HCT116 (cell line): Measurements from ENCODE around the gene MTHFSD. TPM values are rescaled to one million over a fixed set of nuclear protein-coding genes. Genes with fewer than 3 reads are reported as not detected.

Experiments used
- ATAC-seq: fragments of 200-7000 bp; cut with Tn5 transposase; 2 replicates; pipeline ENCODE4 v1.9.1; 2020; ENCODE audit warnings: mild to moderate bottlenecking, moderate library complexity
- BruUV-seq: library from RNA; stranded (reverse); fragments of 400-500 nt; replicated peaks from 2 replicates; lab custom pipeline; 2021; lab: Mats Ljungman, UMichigan
- CTCF ChIA-PET: fragments of 300-600 bp; sonication (Branson Sonifier 250); formaldehyde crosslinking; loops from one replicate; lab custom pipeline; 2021; ENCODE audit warnings: antibody characterized with exemption; lab: Charles Lee
- POLR2A ChIA-PET: fragments of 300-600, 350-600 bp; sonication (Branson Sonifier 250); formaldehyde crosslinking; loops from one replicate; lab custom pipeline; 2021; ENCODE audit warnings: antibody characterized with exemption; lab: Charles Lee
- RAD21 ChIA-PET, 2 experiments: fragments of 300-600 bp; sonication (Branson Sonifier 250); formaldehyde crosslinking; loops; one replicate each; lab custom pipeline; 2023; ENCODE audit warnings: low total read pairs in 2 of 2; ENCODE audit not compliant: uncharacterized antibody in 2 of 2, unreplicated experiment in 2 of 2, low non-redundant PET in 1 of 2; lab: Charles Lee
- DNase-seq: peaks from one replicate; pipeline ENCODE4 v3.0.0-alpha.2; 2010; ENCODE audit warnings: low read depth, low spot score
- H2AFZ ChIP-seq: fragments of 200-600 bp; shearing (Covaris generic), sonication (generic); 2 replicates; pipeline ENCODE4 v1.6.1; 2017; ENCODE audit warnings: low read depth, mixed run types, mixed read lengths, antibody characterized with exemption, low read length; ENCODE audit not compliant: poor library complexity, severe bottlenecking
- H3K27ac ChIP-seq: 2 replicates; pipeline ENCODE4 v1.5.1; 2012; ENCODE audit warnings: low read depth, low read length
- H3K27me3 ChIP-seq: fragments of 200-600 bp; sonication (generic); 2 replicates; pipeline ENCODE4 v1.6.1; 2016; ENCODE audit warnings: mixed run types, low read length, mixed read lengths; ENCODE audit not compliant: insufficient read depth
- H3K36me3 ChIP-seq, 2 experiments: fragments of 200-500 bp in 1 of 2; fragments of 200-600 bp in 1 of 2; sonication (Bioruptor generic) in 1 of 2; sonication (generic) in 1 of 2; 2 replicates each; pipeline versions ENCODE4 v1.5.1 to v1.6.1; 2014 to 2016; ENCODE audit warnings: low read length in 2 of 2, inconsistent platforms in 1 of 2, mixed read lengths in 1 of 2, mixed run types in 1 of 2; ENCODE audit not compliant: insufficient read depth in 2 of 2, control insufficient read depth in 1 of 2
- H3K4me1 ChIP-seq, 2 experiments: fragments of 200-600 bp in 1 of 2; sonication (generic) in 1 of 2; 2 replicates each; pipeline versions ENCODE4 v1.5.1 to v1.6.1; 2012 to 2017; ENCODE audit warnings: low read length in 2 of 2, inconsistent platforms in 1 of 2, mild to moderate bottlenecking in 1 of 2, mixed read lengths in 1 of 2, mixed run types in 1 of 2, moderate library complexity in 1 of 2; ENCODE audit not compliant: insufficient read depth in 2 of 2, control insufficient read depth in 1 of 2
- H3K4me2 ChIP-seq: fragments of 200-600 bp; sonication (generic); 2 replicates; pipeline ENCODE4 v1.6.1; 2017; ENCODE audit warnings: mixed run types, low read length, mixed read lengths
- H3K4me3 ChIP-seq, 2 experiments: fragments of 200-600 bp in 1 of 2; sonication (generic) in 1 of 2; replicated peaks in 1 of 2; 2 replicates each; pipeline ENCODE4 v1.5.1; 2011 to 2016; ENCODE audit warnings: low read length in 2 of 2, control low read depth in 1 of 2, low read depth in 1 of 2, mild to moderate bottlenecking in 1 of 2, mixed read lengths in 1 of 2, mixed run types in 1 of 2
- H3K79me2 ChIP-seq: fragments of 200-600 bp; sonication (generic); 2 replicates; pipeline ENCODE4 v1.6.1; 2017; ENCODE audit warnings: mild to moderate bottlenecking, mixed run types, low read length, moderate library complexity, mixed read lengths; ENCODE audit not compliant: insufficient read depth
- H3K9ac ChIP-seq: fragments of 200-600 bp; sonication (generic); 2 replicates; pipeline ENCODE4 v1.6.1; 2016; ENCODE audit warnings: low read length, mixed read lengths
- H3K9me2 ChIP-seq: fragments of 200-600 bp; sonication (generic), shearing (Covaris generic); 2 replicates; pipeline ENCODE4 v1.6.1; 2017; ENCODE audit warnings: mixed run types, mild to moderate bottlenecking, moderate library complexity; ENCODE audit not compliant: insufficient read depth
- H3K9me3 ChIP-seq, 2 experiments: fragments of 200-500 bp in 1 of 2; fragments of 200-600 bp in 1 of 2; sonication (Bioruptor generic) in 1 of 2; sonication (generic) in 1 of 2; 2 replicates each; pipeline ENCODE4 v1.6.1; 2014 to 2017; ENCODE audit warnings: low read length in 2 of 2, mixed read lengths in 2 of 2, inconsistent platforms in 1 of 2, low read depth in 1 of 2, mild to moderate bottlenecking in 1 of 2, mixed run types in 1 of 2, moderate library complexity in 1 of 2; ENCODE audit not compliant: control insufficient read depth in 1 of 2, insufficient read depth in 1 of 2
- H4K20me1 ChIP-seq: fragments of 200-600 bp; sonication (generic), shearing (Covaris generic); 2 replicates; pipeline ENCODE4 v1.6.1; 2017; ENCODE audit warnings: mixed run types, mild to moderate bottlenecking, moderate library complexity; ENCODE audit not compliant: insufficient read depth
- CBX3 ChIP-seq: IDR thresholded peaks from 2 replicates; pipeline ENCODE4 v1.6.1; 2012; ENCODE audit warnings: low read depth
- CEBPB ChIP-seq: IDR thresholded peaks from 2 replicates; pipeline ENCODE4 v1.6.1; 2012; ENCODE audit warnings: low read depth
- EZH2 ChIP-seq: fragments of 200-600 bp; sonication (generic); IDR thresholded peaks from 2 replicates; pipeline ENCODE4 v1.6.1; 2017; ENCODE audit warnings: antibody characterized with exemption, mixed run types
- FOSL1 ChIP-seq: IDR thresholded peaks from 2 replicates; pipeline ENCODE4 v1.6.1; 2012; ENCODE audit warnings: low read depth
- POLR2A ChIP-seq: IDR thresholded peaks from 2 replicates; pipeline ENCODE4 v1.7.0; 2011; ENCODE audit warnings: borderline replicate concordance; ENCODE audit not compliant: insufficient read depth, insufficient read length; ENCODE audit errors: extremely low read depth
- POLR2AphosphoS5 ChIP-seq: IDR thresholded peaks from 2 replicates; pipeline ENCODE4 v1.6.1; 2011; ENCODE audit warnings: mild to moderate bottlenecking, low read depth, low read length, moderate library complexity
- RAD21 ChIP-seq: IDR thresholded peaks from 2 replicates; pipeline ENCODE4 v1.6.1; 2012; ENCODE audit warnings: low read depth, mild to moderate bottlenecking
- REST ChIP-seq: IDR thresholded peaks from 2 replicates; pipeline ENCODE4 v1.6.1; 2012; ENCODE audit warnings: low read depth
- SIN3A ChIP-seq: IDR thresholded peaks from 2 replicates; pipeline ENCODE4 v1.6.1; 2012; ENCODE audit warnings: low read depth
- SP1 ChIP-seq: IDR thresholded peaks from 2 replicates; pipeline ENCODE4 v1.6.1; 2012; ENCODE audit warnings: low read depth
- TCF7L2 ChIP-seq: IDR thresholded peaks from 2 replicates; pipeline ENCODE4 v1.7.0; 2011; ENCODE audit warnings: borderline replicate concordance, inconsistent platforms; ENCODE audit not compliant: insufficient read depth, insufficient read length; ENCODE audit errors: extremely low read depth
- ZBTB33 ChIP-seq: IDR thresholded peaks from 2 replicates; pipeline ENCODE4 v1.6.1; 2011; ENCODE audit warnings: mild to moderate bottlenecking, low read length, moderate library complexity; ENCODE audit not compliant: insufficient replicate concordance; ENCODE audit errors: extremely low read depth
- ZNF274 ChIP-seq: fragments of 200-500 bp; sonication (Bioruptor generic); IDR thresholded peaks from 2 replicates; pipeline ENCODE4 v1.6.1; 2014; ENCODE audit warnings: mild to moderate bottlenecking, low read depth, low read length, inconsistent platforms
- intact Hi-C: fragments of 100-400 bp; cut with micrococcal nuclease; formaldehyde crosslinking; loops from 2 replicates; pipeline ENCODE4 v1.10.0; 2022
- total RNA-seq: library from RNA; stranded (reverse); gene quantifications from one replicate; pipeline ENCODE4 v1.2.1, GENCODE V29; 2021; ENCODE audit not compliant: unreplicated experiment
- TF ChIP-seq, protein P1 (sequence below): IDR thresholded peaks from 2 replicates; pipeline ENCODE4 v1.6.1; 2012

Gene MTHFSD
- total RNA-seq, 1 experiment from 2014 or later: 33.1 TPM

DNA sequence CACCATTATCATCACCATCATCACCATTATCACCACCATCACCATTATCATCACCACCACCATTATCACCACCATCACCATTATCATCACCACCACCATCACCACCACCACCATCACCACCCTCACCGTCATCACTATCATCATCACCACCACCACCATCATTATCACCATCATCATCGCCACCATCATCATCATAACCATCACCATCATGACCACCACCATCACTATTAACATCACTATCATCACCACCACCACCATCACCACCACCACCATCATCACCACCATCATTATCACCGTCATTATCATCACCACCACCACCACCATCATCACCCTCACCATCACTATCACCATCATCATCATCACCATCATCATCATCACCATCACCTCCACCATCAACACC lies 32.5 kb upstream of the MTHFSD start:
- TF ChIP-seq ZBTB33 (no peak), CBX3 (no peak), RAD21 (no peak), EZH2 (no peak), POLR2A (no peak), ZNF274 (no peak), REST (no peak), SP1 (no peak), SIN3A (no peak), POLR2AphosphoS5 (no peak), FOSL1 (no peak), TCF7L2 (no peak), CEBPB (no peak)
- TF ChIP-seq, protein P1, sequence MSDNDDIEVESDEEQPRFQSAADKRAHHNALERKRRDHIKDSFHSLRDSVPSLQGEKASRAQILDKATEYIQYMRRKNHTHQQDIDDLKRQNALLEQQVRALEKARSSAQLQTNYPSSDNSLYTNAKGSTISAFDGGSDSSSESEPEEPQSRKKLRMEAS: no peak
- Histone ChIP-seq H2AFZ (no peak overlapping the region), H3K9me3 (no peaks in the 10 kb centered on the region), H3K79me2 (no peaks in the 10 kb centered on the region), H3K36me3 (no peaks in the 10 kb centered on the region), H3K27me3 (peaks cover 26% of the 10 kb centered on the region), H3K4me3 (no peak overlapping the region), H3K9me2 (no peaks in the 10 kb centered on the region), H3K9ac (no peak overlapping the region), H3K4me2 (no peak overlapping the region), H3K4me1 (peaks cover 0 to 17% of the 10 kb centered on the region in 2 experiments; a peak in 1 of 4 replicates), H4K20me1 (no peaks in the 10 kb centered on the region), H3K27ac (no peak overlapping the region)
- intact Hi-C loops: no loop called here
- no peak for DNase-seq
- ChIA-PET POLR2A (no interaction called here), RAD21 (no interaction called here), CTCF (no interaction called here)
- ATAC-seq: no peak
- no TSS peak for BruUV-seq
